HG03064 (cell line): ENCODE results near the gene COX5B.
"Not testable (repeated sequence)": the region's sequence is repeated elsewhere in the genome, so short reads cannot be mapped to it uniquely, and the experiment has no call there.

Source experiments
- ATAC-seq: cut with Tn5 transposase; IDR thresholded peaks from one replicate; pipeline ENCODE4 v1.9.1; 2021; ENCODE audit warnings: low read depth; ENCODE audit not compliant: unreplicated experiment

The COX5B gene

GRCh38 chr2:97672606-97673140 is 26.8 kb downstream of the COX5B start:
- not testable (repeated sequence) for ATAC-seq

GRCh38 chr2:97673182-97673914 is 27.5 kb downstream of the COX5B start:
- ATAC-seq: no peak

GRCh38 chr2:97673915-97674283 is 28.0 kb downstream of the COX5B start:
- ATAC-seq: no peak

GRCh38 chr2:97675430-97676113 is 29.7 kb downstream of the COX5B start:
- ATAC-seq: no peak

- no peak for ATAC-seq
These were observed 30.8 kb downstream of the COX5B start for GRCh38 chr2:97676620-97677019.

GRCh38 chr2:97677480-97677879 is 31.6 kb downstream of the COX5B start:
- ATAC-seq: no peak

- no peak for ATAC-seq
These were observed 32.4 kb downstream of the COX5B start for GRCh38 chr2:97678298-97678697.

- ATAC-seq: not testable (repeated sequence)
These were observed 41.4 kb downstream of the COX5B start for GRCh38 chr2:97687235-97687634.

GRCh38 chr2:97688062-97688827 is 42.4 kb downstream of the COX5B start:
- ATAC-seq: no peak

GRCh38 chr2:97691166-97691565 is 45.3 kb downstream of the COX5B start:
- ATAC-seq: no peak

- ATAC-seq: no peak
These were observed 47.6 kb downstream of the COX5B start for GRCh38 chr2:97693476-97693875.

GRCh38 chr2:97695744-97696143 is 49.9 kb downstream of the COX5B start:
- no peak for ATAC-seq

GRCh38 chr2:97697252-97698235 is 51.7 kb downstream of the COX5B start:
- ATAC-seq: no peak
